ENCODE data around the gene DCTPP1. TPM values are rescaled to one million over a fixed set of nuclear protein-coding genes. Genes with fewer than 3 reads are reported as not detected.

DCTPP1 gene
- total and polyA plus RNA-seq, 2 of the 13 experiments (the other 11 are each of a cell fraction or from before 2014, with no cell fraction given): 54.8 to 74.4 TPM

DNA sequence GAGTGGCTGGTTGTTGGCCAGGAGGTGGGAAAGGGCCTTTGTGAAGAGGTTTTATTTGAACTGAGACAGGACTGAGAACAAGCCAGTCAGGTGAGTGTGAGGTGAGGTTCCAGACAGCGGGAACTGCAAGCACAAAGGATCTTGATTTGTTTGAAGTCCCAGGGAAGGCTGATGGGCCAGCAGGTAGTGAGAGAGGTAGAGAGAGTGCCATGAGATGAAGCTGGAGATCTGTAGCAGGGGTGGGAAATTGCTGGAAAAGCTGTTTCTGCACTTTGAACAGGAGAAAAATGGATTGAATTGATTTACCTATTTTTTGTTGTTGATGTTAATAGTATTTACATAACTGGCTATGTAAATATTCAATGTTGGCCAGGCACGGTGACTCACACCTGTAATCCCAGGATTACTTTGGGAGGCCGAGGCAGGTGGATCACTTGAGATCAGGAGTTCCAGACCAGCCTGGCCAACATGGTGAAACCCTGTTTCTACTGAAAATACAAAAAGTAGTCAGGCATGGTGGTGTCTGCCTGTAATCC, 7.7 kb upstream of the DCTPP1 start (continued):
- TF ChIP-seq, protein P1, sequence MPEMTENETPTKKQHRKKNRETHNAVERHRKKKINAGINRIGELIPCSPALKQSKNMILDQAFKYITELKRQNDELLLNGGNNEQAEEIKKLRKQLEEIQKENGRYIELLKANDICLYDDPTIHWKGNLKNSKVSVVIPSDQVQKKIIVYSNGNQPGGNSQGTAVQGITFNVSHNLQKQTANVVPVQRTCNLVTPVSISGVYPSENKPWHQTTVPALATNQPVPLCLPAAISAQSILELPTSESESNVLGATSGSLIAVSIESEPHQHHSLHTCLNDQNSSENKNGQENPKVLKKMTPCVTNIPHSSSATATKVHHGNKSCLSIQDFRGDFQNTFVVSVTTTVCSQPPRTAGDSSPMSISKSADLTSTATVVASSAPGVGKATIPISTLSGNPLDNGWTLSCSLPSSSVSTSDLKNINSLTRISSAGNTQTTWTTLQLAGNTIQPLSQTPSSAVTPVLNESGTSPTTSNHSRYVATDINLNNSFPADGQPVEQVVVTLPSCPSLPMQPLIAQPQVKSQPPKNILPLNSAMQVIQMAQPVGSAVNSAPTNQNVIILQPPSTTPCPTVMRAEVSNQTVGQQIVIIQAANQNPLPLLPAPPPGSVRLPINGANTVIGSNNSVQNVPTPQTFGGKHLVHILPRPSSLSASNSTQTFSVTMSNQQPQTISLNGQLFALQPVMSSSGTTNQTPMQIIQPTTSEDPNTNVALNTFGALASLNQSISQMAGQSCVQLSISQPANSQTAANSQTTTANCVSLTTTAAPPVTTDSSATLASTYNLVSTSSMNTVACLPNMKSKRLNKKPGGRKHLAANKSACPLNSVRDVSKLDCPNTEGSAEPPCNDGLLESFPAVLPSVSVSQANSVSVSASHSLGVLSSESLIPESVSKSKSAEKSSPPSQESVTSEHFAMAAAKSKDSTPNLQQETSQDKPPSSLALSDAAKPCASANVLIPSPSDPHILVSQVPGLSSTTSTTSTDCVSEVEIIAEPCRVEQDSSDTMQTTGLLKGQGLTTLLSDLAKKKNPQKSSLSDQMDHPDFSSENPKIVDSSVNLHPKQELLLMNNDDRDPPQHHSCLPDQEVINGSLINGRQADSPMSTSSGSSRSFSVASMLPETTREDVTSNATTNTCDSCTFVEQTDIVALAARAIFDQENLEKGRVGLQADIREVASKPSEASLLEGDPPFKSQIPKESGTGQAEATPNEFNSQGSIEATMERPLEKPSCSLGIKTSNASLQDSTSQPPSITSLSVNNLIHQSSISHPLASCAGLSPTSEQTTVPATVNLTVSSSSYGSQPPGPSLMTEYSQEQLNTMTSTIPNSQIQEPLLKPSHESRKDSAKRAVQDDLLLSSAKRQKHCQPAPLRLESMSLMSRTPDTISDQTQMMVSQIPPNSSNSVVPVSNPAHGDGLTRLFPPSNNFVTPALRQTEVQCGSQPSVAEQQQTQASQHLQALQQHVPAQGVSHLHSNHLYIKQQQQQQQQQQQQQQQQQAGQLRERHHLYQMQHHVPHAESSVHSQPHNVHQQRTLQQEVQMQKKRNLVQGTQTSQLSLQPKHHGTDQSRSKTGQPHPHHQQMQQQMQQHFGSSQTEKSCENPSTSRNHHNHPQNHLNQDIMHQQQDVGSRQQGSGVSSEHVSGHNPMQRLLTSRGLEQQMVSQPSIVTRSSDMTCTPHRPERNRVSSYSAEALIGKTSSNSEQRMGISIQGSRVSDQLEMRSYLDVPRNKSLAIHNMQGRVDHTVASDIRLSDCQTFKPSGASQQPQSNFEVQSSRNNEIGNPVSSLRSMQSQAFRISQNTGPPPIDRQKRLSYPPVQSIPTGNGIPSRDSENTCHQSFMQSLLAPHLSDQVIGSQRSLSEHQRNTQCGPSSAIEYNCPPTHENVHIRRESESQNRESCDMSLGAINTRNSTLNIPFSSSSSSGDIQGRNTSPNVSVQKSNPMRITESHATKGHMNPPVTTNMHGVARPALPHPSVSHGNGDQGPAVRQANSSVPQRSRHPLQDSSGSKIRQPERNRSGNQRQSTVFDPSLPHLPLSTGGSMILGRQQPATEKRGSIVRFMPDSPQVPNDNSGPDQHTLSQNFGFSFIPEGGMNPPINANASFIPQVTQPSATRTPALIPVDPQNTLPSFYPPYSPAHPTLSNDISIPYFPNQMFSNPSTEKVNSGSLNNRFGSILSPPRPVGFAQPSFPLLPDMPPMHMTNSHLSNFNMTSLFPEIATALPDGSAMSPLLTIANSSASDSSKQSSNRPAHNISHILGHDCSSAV (CRISPR knock-in tag; IDR thresholded peaks at IDR 0.05; ENCODE audit: borderline replicate concordance): no peak
- TF ChIP-seq, protein P2, sequence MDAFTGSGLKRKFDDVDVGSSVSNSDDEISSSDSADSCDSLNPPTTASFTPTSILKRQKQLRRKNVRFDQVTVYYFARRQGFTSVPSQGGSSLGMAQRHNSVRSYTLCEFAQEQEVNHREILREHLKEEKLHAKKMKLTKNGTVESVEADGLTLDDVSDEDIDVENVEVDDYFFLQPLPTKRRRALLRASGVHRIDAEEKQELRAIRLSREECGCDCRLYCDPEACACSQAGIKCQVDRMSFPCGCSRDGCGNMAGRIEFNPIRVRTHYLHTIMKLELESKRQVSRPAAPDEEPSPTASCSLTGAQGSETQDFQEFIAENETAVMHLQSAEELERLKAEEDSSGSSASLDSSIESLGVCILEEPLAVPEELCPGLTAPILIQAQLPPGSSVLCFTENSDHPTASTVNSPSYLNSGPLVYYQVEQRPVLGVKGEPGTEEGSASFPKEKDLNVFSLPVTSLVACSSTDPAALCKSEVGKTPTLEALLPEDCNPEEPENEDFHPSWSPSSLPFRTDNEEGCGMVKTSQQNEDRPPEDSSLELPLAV (CRISPR knock-in tag; conservative IDR thresholded peaks at IDR 0.05; ENCODE audit: low read depth): no peak; the same call in 1 of the 2 replicates
- TF ChIP-seq ZNF331 (CRISPR knock-in tag; IDR thresholded peaks at IDR 0.05): peak; percentile 71
- TF ChIP-seq YEATS4 (CRISPR knock-in tag; IDR thresholded peaks at IDR 0.05; ENCODE audit: borderline replicate concordance): no peak
- TF ChIP-seq ZNF629 (CRISPR knock-in tag; conservative IDR thresholded peaks at IDR 0.05): no peak
- peak; percentile 63; the same call in 1 of the 2 replicates for TF ChIP-seq HHEX (CRISPR knock-in tag; IDR thresholded peaks at IDR 0.05)
- TF ChIP-seq, protein P3, sequence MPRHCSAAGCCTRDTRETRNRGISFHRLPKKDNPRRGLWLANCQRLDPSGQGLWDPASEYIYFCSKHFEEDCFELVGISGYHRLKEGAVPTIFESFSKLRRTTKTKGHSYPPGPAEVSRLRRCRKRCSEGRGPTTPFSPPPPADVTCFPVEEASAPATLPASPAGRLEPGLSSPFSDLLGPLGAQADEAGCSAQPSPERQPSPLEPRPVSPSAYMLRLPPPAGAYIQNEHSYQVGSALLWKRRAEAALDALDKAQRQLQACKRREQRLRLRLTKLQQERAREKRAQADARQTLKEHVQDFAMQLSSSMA (CRISPR knock-in tag; IDR thresholded peaks at IDR 0.05): no peak
- TF ChIP-seq, protein P4, sequence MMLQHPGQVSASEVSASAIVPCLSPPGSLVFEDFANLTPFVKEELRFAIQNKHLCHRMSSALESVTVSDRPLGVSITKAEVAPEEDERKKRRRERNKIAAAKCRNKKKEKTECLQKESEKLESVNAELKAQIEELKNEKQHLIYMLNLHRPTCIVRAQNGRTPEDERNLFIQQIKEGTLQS (CRISPR knock-in tag; IDR thresholded peaks at IDR 0.05): peak; percentile 61; the same call in 1 of the 2 replicates
- TF ChIP-seq HOXA5 (CRISPR knock-in tag; IDR thresholded peaks at IDR 0.05): no peak
- TF ChIP-seq, protein P5, sequence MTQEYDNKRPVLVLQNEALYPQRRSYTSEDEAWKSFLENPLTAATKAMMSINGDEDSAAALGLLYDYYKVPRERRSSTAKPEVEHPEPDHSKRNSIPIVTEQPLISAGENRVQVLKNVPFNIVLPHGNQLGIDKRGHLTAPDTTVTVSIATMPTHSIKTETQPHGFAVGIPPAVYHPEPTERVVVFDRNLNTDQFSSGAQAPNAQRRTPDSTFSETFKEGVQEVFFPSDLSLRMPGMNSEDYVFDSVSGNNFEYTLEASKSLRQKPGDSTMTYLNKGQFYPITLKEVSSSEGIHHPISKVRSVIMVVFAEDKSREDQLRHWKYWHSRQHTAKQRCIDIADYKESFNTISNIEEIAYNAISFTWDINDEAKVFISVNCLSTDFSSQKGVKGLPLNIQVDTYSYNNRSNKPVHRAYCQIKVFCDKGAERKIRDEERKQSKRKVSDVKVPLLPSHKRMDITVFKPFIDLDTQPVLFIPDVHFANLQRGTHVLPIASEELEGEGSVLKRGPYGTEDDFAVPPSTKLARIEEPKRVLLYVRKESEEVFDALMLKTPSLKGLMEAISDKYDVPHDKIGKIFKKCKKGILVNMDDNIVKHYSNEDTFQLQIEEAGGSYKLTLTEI (CRISPR knock-in tag; conservative IDR thresholded peaks at IDR 0.05): no peak
- no peak for TF ChIP-seq MEIS2 (CRISPR knock-in tag; IDR thresholded peaks at IDR 0.05)
- no peak for TF ChIP-seq ZNF598 (CRISPR knock-in tag; IDR thresholded peaks at IDR 0.05; ENCODE audit: borderline replicate concordance)
- TF ChIP-seq RBFOX2 (IDR thresholded peaks at IDR 0.05; ENCODE audit: low read depth, low read length): no peak
- TF ChIP-seq TCF7 (IDR thresholded peaks at IDR 0.05; ENCODE audit: low read depth): peak; percentile 48; the same call in 1 of the 2 replicates
- no peak; the same call in 1 of the 2 replicates for TF ChIP-seq SNAPC2 (CRISPR knock-in tag; IDR thresholded peaks at IDR 0.05)
- no peak for TF ChIP-seq CENPX (CRISPR knock-in tag; IDR thresholded peaks at IDR 0.05)

Data from HepG2 (cell line).